Panc1 (cell line): Measurements from ENCODE around the gene RASD2. TPM values are rescaled to one million over a fixed set of nuclear protein-coding genes. Genes with fewer than 3 reads are reported as not detected.

Experiments used
- ATAC-seq: fragments of 200-7000 bp; cut with Tn5 transposase; 2 replicates; pipeline ENCODE4 v1.9.1; 2020; ENCODE audit warnings: mild to moderate bottlenecking, moderate library complexity
- BruUV-seq: library from RNA; stranded (reverse); fragments of 400-500 nt; replicated peaks from 2 replicates; lab custom pipeline; 2021; lab: Mats Ljungman, UMichigan
- CTCF ChIA-PET: fragments of 300-600 bp; sonication (Branson Sonifier 250); formaldehyde crosslinking; loops from one replicate; lab custom pipeline; 2022; ENCODE audit warnings: antibody characterized with exemption; lab: Charles Lee
- POLR2A ChIA-PET: fragments of 300-600 bp; sonication (Branson Sonifier 250); formaldehyde crosslinking; loops from one replicate; lab custom pipeline; 2022; ENCODE audit warnings: antibody characterized with exemption; lab: Charles Lee
- DNase-seq: peaks from one replicate; pipeline ENCODE4 v3.0.0-alpha.2; 2010; ENCODE audit warnings: low read depth, low spot score
- H3K27ac ChIP-seq: 2 replicates; pipeline ENCODE4 v1.5.1; 2011; ENCODE audit warnings: mild to moderate bottlenecking, low read length, inconsistent platforms
- H3K27me3 ChIP-seq: fragments of 200-500 bp; sonication (Bioruptor generic); 2 replicates; pipeline ENCODE4 v1.6.0; 2014; ENCODE audit warnings: low read length, inconsistent platforms; ENCODE audit not compliant: control insufficient read depth, insufficient read depth
- H3K36me3 ChIP-seq: fragments of 200-500 bp; sonication (Bioruptor generic); 2 replicates; pipeline ENCODE4 v1.5.1; 2014; ENCODE audit warnings: inconsistent platforms, mild to moderate bottlenecking, low read length, moderate library complexity; ENCODE audit not compliant: control insufficient read depth, insufficient read depth
- H3K4me1 ChIP-seq: 2 replicates; pipeline ENCODE4 v1.5.1; 2011; ENCODE audit warnings: inconsistent platforms, mild to moderate bottlenecking, low read length, moderate library complexity; ENCODE audit not compliant: control insufficient read depth, insufficient read depth
- H3K4me3 ChIP-seq, 2 experiments: 2 replicates each; pipeline ENCODE4 v1.5.1; 2011 to 2012; ENCODE audit warnings: low read depth in 2 of 2, low read length in 2 of 2, mild to moderate bottlenecking in 2 of 2, inconsistent platforms in 1 of 2, moderate library complexity in 1 of 2
- H3K9me3 ChIP-seq: fragments of 200-500 bp; sonication (Bioruptor generic); 2 replicates; pipeline ENCODE4 v1.5.1; 2014; ENCODE audit warnings: low read depth, mild to moderate bottlenecking, inconsistent platforms, low read length, moderate library complexity; ENCODE audit not compliant: control insufficient read depth, insufficient read depth
- CTCF ChIP-seq: fragments of 450-650 bp; IDR thresholded peaks from 2 replicates; pipeline ENCODE4 v1.5.1; 2017; ENCODE audit warnings: mild to moderate bottlenecking
- POLR2AphosphoS5 ChIP-seq: IDR thresholded peaks from 2 replicates; pipeline ENCODE4 v1.6.1; 2012; ENCODE audit warnings: mild to moderate bottlenecking, low read depth, low read length, moderate library complexity
- REST ChIP-seq, 2 experiments: IDR thresholded peaks; 2 replicates each; pipeline ENCODE4 v1.6.1; 2011 to 2012; ENCODE audit warnings: low read depth in 2 of 2, control low read depth in 1 of 2, low read length in 1 of 2, mild to moderate bottlenecking in 1 of 2, moderate library complexity in 1 of 2; ENCODE audit not compliant: insufficient read depth in 1 of 2
- SIN3A ChIP-seq: IDR thresholded peaks from 2 replicates; pipeline ENCODE4 v1.6.1; 2012; ENCODE audit warnings: low read depth, mild to moderate bottlenecking, low read length, moderate library complexity, borderline replicate concordance; ENCODE audit not compliant: insufficient read depth
- TCF7L2 ChIP-seq: IDR thresholded peaks from 2 replicates; pipeline ENCODE4 v1.6.1; 2011; ENCODE audit warnings: mild to moderate bottlenecking, low read depth, low read length, inconsistent platforms
- in situ Hi-C: cut with HindIII; loops from 2 replicates; pipeline ENCODE4 v1.10.0; 2016; ENCODE audit warnings: low sequenced_read_pairs, low pct_unique_long_range_greater_than_20kb
- intact Hi-C: fragments of 100-400 bp; cut with micrococcal nuclease; formaldehyde crosslinking; loops from one replicate; pipeline ENCODE4 v1.10.0; 2022; ENCODE audit not compliant: unreplicated experiment
- total RNA-seq: library from RNA; stranded (reverse); gene quantifications from one replicate; pipeline ENCODE4 v1.2.1, GENCODE V29; 2021; ENCODE audit not compliant: unreplicated experiment

The RASD2 gene
- total RNA-seq, 1 experiment from 2014 or later: 26.7 TPM

GRCh38 chr22:35538801-35539321 lies 1.8 kb upstream of the RASD2 start:
- no peaks in the 10 kb centered on the region for H3K9me3 ChIP-seq
- ChIA-PET POLR2A (no interaction called here), CTCF (no interaction called here)
- ATAC-seq: peak; percentile 48
- intact Hi-C loops (no loop called here), in situ Hi-C loops (no loop called here)
- DNase-seq: no peak
- H3K27me3 ChIP-seq: no peaks in the 10 kb centered on the region
- TF ChIP-seq CTCF: peak; percentile 77
- TF ChIP-seq POLR2AphosphoS5: no peak
- BruUV-seq: no TSS peak
- H3K4me3 ChIP-seq: no peak overlapping the region
- peaks cover 8% of the 10 kb centered on the region for H3K4me1 ChIP-seq
- H3K36me3 ChIP-seq: no peaks in the 10 kb centered on the region
- no peak overlapping the region for H3K27ac ChIP-seq

GRCh38 chr22:35539487-35539886 lies 1.1 kb upstream of the RASD2 start:
- ATAC-seq (no peak), DNase-seq (no peak)
- TF ChIP-seq CTCF (no peak), POLR2AphosphoS5 (no peak), REST (IDR thresholded peaks at IDR 0.05; ENCODE audit: insufficient read depth in 1 of 2, low read depth in 2 of 2, low read length in 1 of 2) (no peak), TCF7L2 (no peak), SIN3A (no peak)
- ChIA-PET POLR2A (no interaction called here), CTCF (no interaction called here)
- H3K4me1 ChIP-seq: peaks cover 12% of the 10 kb centered on the region
- no peaks in the 10 kb centered on the region for H3K36me3 ChIP-seq
- H3K4me3 ChIP-seq: peak overlapping the region; percentile 44 to 54
- intact Hi-C loops (no loop called here), in situ Hi-C loops (no loop called here)
- no peaks in the 10 kb centered on the region for H3K27me3 ChIP-seq
- H3K27ac ChIP-seq: no peak overlapping the region
- no TSS peak for BruUV-seq
- H3K9me3 ChIP-seq: no peaks in the 10 kb centered on the region
